ENCODE data around the gene TXNDC17. TPM values are rescaled to one million over a fixed set of nuclear protein-coding genes. Genes with fewer than 3 reads are reported as not detected.

The TXNDC17 gene
- total RNA-seq, 1 experiment from 2014 or later: 114 TPM

DNA sequence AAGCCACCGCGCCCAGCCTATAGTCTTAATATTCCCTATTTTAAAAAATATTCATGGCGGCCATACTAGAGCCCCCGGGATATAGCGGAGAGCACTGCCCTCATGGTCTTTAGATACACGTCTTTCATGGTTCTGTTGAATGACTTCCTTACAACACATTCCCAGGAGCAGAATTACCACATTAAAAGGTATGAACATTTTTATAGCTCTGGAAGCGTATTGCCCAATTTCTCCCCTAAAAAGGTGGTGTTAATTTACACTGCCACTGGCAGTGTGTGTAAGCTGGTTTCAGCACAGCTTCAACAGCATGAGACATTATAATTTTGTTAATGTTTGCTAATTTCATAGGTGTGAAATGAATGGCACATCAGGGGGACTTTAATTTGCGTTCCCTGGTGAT lies 29.7 kb downstream of the TXNDC17 start:
- TF ChIP-seq EZH2 (IDR thresholded peaks at IDR 0.05; ENCODE audit: low read depth): no peak
- TF ChIP-seq, protein P1, sequence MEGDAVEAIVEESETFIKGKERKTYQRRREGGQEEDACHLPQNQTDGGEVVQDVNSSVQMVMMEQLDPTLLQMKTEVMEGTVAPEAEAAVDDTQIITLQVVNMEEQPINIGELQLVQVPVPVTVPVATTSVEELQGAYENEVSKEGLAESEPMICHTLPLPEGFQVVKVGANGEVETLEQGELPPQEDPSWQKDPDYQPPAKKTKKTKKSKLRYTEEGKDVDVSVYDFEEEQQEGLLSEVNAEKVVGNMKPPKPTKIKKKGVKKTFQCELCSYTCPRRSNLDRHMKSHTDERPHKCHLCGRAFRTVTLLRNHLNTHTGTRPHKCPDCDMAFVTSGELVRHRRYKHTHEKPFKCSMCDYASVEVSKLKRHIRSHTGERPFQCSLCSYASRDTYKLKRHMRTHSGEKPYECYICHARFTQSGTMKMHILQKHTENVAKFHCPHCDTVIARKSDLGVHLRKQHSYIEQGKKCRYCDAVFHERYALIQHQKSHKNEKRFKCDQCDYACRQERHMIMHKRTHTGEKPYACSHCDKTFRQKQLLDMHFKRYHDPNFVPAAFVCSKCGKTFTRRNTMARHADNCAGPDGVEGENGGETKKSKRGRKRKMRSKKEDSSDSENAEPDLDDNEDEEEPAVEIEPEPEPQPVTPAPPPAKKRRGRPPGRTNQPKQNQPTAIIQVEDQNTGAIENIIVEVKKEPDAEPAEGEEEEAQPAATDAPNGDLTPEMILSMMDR (conservative IDR thresholded peaks at IDR 0.05): no peak
- ChIA-PET POLR2A (ENCODE audit: unreplicated experiment) (no interaction called here), CTCF (interaction anchor here (0.6 to 1.5 kb wide), 4 partner anchors 21 to 334 kb away, joined by 4 to 7 read pairs (median 4); no protein-coding TSS in a partner anchor)
- H3K9me3 ChIP-seq (ENCODE audit: insufficient read depth, low read depth): no peaks in the 10 kb centered on the region
- peak in 1 of 2 experiments; percentile 70 for DNase-seq
- no peaks in the 10 kb centered on the region for H3K27me3 ChIP-seq (ENCODE audit: insufficient read depth, low read depth)
- no TSS peak for BruUV-seq (replicated peaks)
- H3K79me2 ChIP-seq (ENCODE audit: low read depth): no peaks in the 10 kb centered on the region
- peak overlapping the region; percentile 38; the same call in 1 of the 2 replicates for H3K4me3 ChIP-seq
- intact Hi-C loops (cut with micrococcal nuclease; ENCODE audit: unreplicated experiment): loop anchor here (2.0 kb wide), 1 partner anchor 82 kb away; no protein-coding TSS in a partner anchor
- no peaks in the 10 kb centered on the region for H4K20me1 ChIP-seq (ENCODE audit: insufficient read depth)
- H3K4me2 ChIP-seq: peak overlapping the region; percentile 73
- H3K36me3 ChIP-seq (ENCODE audit: low read depth): no peaks in the 10 kb centered on the region
- no peaks in the 10 kb centered on the region for H3K9me2 ChIP-seq (ENCODE audit: insufficient read depth)
- H3F3A ChIP-seq (ENCODE audit: insufficient read depth, low read depth): peaks cover 44% of the 10 kb centered on the region
- H3K27ac ChIP-seq: peak overlapping the region; percentile 88
- peaks cover 44% of the 10 kb centered on the region for H3K4me1 ChIP-seq (replicated peaks; ENCODE audit: insufficient read depth)
- no peak overlapping the region for H2AFZ ChIP-seq

- Histone ChIP-seq H3K4me1 (replicated peaks; ENCODE audit: insufficient read depth) (peaks cover 44% of the 10 kb centered on the region), H4K20me1 (ENCODE audit: insufficient read depth) (no peaks in the 10 kb centered on the region), H3K4me3 (no peak overlapping the region), H3K9me3 (ENCODE audit: insufficient read depth, low read depth) (no peaks in the 10 kb centered on the region), H3K27ac (peak overlapping the region; percentile 88), H3K79me2 (ENCODE audit: low read depth) (no peaks in the 10 kb centered on the region), H2AFZ (no peak overlapping the region), H3K36me3 (ENCODE audit: low read depth) (no peaks in the 10 kb centered on the region), H3K27me3 (ENCODE audit: insufficient read depth, low read depth) (no peaks in the 10 kb centered on the region), H3K4me2 (peak overlapping the region; percentile 73), H3K9me2 (ENCODE audit: insufficient read depth) (no peaks in the 10 kb centered on the region), H3F3A (ENCODE audit: insufficient read depth, low read depth) (peaks cover 44% of the 10 kb centered on the region)
- intact Hi-C loops (cut with micrococcal nuclease; ENCODE audit: unreplicated experiment): loop anchor here (2.0 kb wide), 1 partner anchor 82 kb away; no protein-coding TSS in a partner anchor
- POLR2A ChIA-PET (ENCODE audit: unreplicated experiment): interaction anchor here (0.7 kb wide), 1 partner anchor 41 kb away, joined by 5 read pairs; no protein-coding TSS in a partner anchor
- BruUV-seq (replicated peaks): no TSS peak
- TF ChIP-seq, protein P1 (conservative IDR thresholded peaks at IDR 0.05): no peak
- TF ChIP-seq EZH2 (IDR thresholded peaks at IDR 0.05; ENCODE audit: low read depth): no peak
- CTCF ChIA-PET: interaction anchor here (1.4 kb wide), 1 partner anchor 173 kb away, joined by 7 read pairs; no protein-coding TSS in a partner anchor
- DNase-seq: no peak
Measured at GRCh38 chr17:6670999-6671398, 30.1 kb downstream of the TXNDC17 start.

GRCh38 chr17:6671431-6671830 lies 30.6 kb downstream of the TXNDC17 start:
- no peak for TF ChIP-seq EZH2 (IDR thresholded peaks at IDR 0.05; ENCODE audit: low read depth)
- TF ChIP-seq, protein P1 (conservative IDR thresholded peaks at IDR 0.05): no peak
- H3F3A ChIP-seq (ENCODE audit: insufficient read depth, low read depth): peaks cover 43% of the 10 kb centered on the region
- H3K36me3 ChIP-seq (ENCODE audit: low read depth): no peaks in the 10 kb centered on the region
- no peaks in the 10 kb centered on the region for H3K79me2 ChIP-seq (ENCODE audit: low read depth)
- H4K20me1 ChIP-seq (ENCODE audit: insufficient read depth): no peaks in the 10 kb centered on the region
- no TSS peak for BruUV-seq (replicated peaks)
- no peak overlapping the region for H2AFZ ChIP-seq
- H3K27me3 ChIP-seq (ENCODE audit: insufficient read depth, low read depth): no peaks in the 10 kb centered on the region
- peak overlapping the region; percentile 73 for H3K4me2 ChIP-seq
- no peak for DNase-seq
- H3K9me2 ChIP-seq (ENCODE audit: insufficient read depth): no peaks in the 10 kb centered on the region
- ChIA-PET CTCF (interaction anchor here (1.4 kb wide), 1 partner anchor 172 kb away, joined by 7 read pairs; no protein-coding TSS in a partner anchor), POLR2A (ENCODE audit: unreplicated experiment) (interaction anchor here (0.7 kb wide), 1 partner anchor 41 kb away, joined by 5 read pairs; no protein-coding TSS in a partner anchor)
- no peaks in the 10 kb centered on the region for H3K9me3 ChIP-seq (ENCODE audit: insufficient read depth, low read depth)
- peak overlapping the region; percentile 88 for H3K27ac ChIP-seq
- no peak overlapping the region for H3K4me3 ChIP-seq
- H3K4me1 ChIP-seq (replicated peaks; ENCODE audit: insufficient read depth): peaks cover 41% of the 10 kb centered on the region
- intact Hi-C loops (cut with micrococcal nuclease; ENCODE audit: unreplicated experiment): loop anchor here (2.0 kb wide), 1 partner anchor 81 kb away; no protein-coding TSS in a partner anchor

All from PC-9 (cell line).